AG09309 (cell line): Measurements from ENCODE around the gene URGCP.

Experiments used
- DNase-seq: peaks from one replicate; pipeline ENCODE4 v3.0.0-alpha.2; 2010; ENCODE audit warnings: low read depth
- H3K4me3 ChIP-seq: 2 replicates; pipeline ENCODE4 v1.5.1; 2011; ENCODE audit warnings: mild to moderate bottlenecking, low read depth, low read length, moderate library complexity; ENCODE audit not compliant: control insufficient read depth
- CTCF ChIP-seq: IDR thresholded peaks from 2 replicates; pipeline ENCODE4 v1.5.1; 2011; ENCODE audit warnings: mild to moderate bottlenecking, low read depth, low read length, inconsistent platforms; ENCODE audit not compliant: insufficient read depth, control insufficient read depth; ENCODE audit errors: missing control alignments

Gene URGCP

GRCh38 chr7:43921423-43921822, 15.0 kb upstream of the URGCP start:
- H3K4me3 ChIP-seq, result no peak overlapping the region
- DNase-seq, result no peak
- no peak for TF ChIP-seq CTCF

- no peak for TF ChIP-seq CTCF
- DNase-seq, result no peak
- no peak overlapping the region for H3K4me3 ChIP-seq
Measured at GRCh38 chr7:43915907-43916306, 9.5 kb upstream of the URGCP start.

- TF ChIP-seq CTCF, result no peak
- no peak for DNase-seq
- no peak overlapping the region for H3K4me3 ChIP-seq
Measured at GRCh38 chr7:43914795-43915194, 8.4 kb upstream of the URGCP start.

GRCh38 chr7:43905956-43906330, 453 bp downstream of the URGCP start:
- H3K4me3 ChIP-seq, result peak overlapping the region; percentile 65
- TF ChIP-seq CTCF, result no peak
- DNase-seq, result no peak

GRCh38 chr7:43905209-43905946, 1.0 kb downstream of the URGCP start:
- H3K4me3 ChIP-seq, result peak overlapping the region; percentile 65
- no peak for DNase-seq
- TF ChIP-seq CTCF, result no peak

GRCh38 chr7:43904533-43905208, 1.7 kb downstream of the URGCP start:
- no peak for DNase-seq
- TF ChIP-seq CTCF, result no peak
- peak overlapping the region; percentile 65 for H3K4me3 ChIP-seq
